SU-DHL-6 (cell line): ENCODE data around the gene SLC37A3.

ENCODE experiments used
- CTCF ChIP-seq: fragments of 200-600 bp; sonication (generic); IDR thresholded peaks from one replicate; pipeline ENCODE4 v1.5.1; 2017; ENCODE audit warnings: antibody characterized with exemption, mild to moderate bottlenecking, low read length, moderate library complexity; ENCODE audit not compliant: insufficient read depth, poor library complexity, severe bottlenecking
- EZH2phosphoT487 ChIP-seq: fragments of 200-600 bp; sonication (generic), shearing (Covaris generic); conservative IDR thresholded peaks from 2 replicates; pipeline ENCODE4 v1.6.1; 2018; ENCODE audit warnings: mild to moderate bottlenecking, antibody characterized with exemption, low read length, moderate library complexity, mixed read lengths

GRCh38 chr7:140397784-140398750 lies at the start of gene SLC37A3:
- TF ChIP-seq CTCF, result no peak
- TF ChIP-seq EZH2phosphoT487, result no peak
